GM18951 (cell line): ENCODE data around the gene SNX1.

Experiments used
- POLR2A ChIP-seq: IDR thresholded peaks from 4 replicates; pipeline ENCODE4 v1.6.1; 2011; ENCODE audit warnings: mild to moderate bottlenecking; ENCODE audit not compliant: insufficient read length, insufficient read depth; ENCODE audit errors: extremely low read depth
- in situ Hi-C: fragments of 300-500 bp; cut with MboI; formaldehyde crosslinking; loops from one replicate; pipeline ENCODE4 v1.12.0; 2022; ENCODE audit warnings: low sequenced_read_pairs, mixed read lengths, inconsistent platforms; ENCODE audit not compliant: unreplicated experiment

SNX1 gene

GRCh38 chr15:64095795-64096667 is at the start of gene SNX1:
TSS of gene SNX1 (plus strand) at chr15:64095982. CDS start at chr15:64096014, 32 bp downstream.
- TF ChIP-seq POLR2A: peak; percentile 88
- in situ Hi-C loops: no loop called here

GRCh38 chr15:64046421-64047153 is 49.2 kb upstream of the SNX1 start, which contains the start of gene DAPK2:
TSS of gene DAPK2 (minus strand) at chr15:64046485. CDS start at chr15:64040261, 6,224 bp downstream.
- in situ Hi-C loops: no loop called here
- TF ChIP-seq POLR2A: no peak

GRCh38 chr15:64048781-64049460 is 46.9 kb upstream of the SNX1 start:
- no peak for TF ChIP-seq POLR2A
- in situ Hi-C loops: no loop called here

GRCh38 chr15:64050281-64051092 is 45.3 kb upstream of the SNX1 start:
- TF ChIP-seq POLR2A: no peak
- in situ Hi-C loops: loop anchor here (25.0 kb wide), 3 partner anchors 313 to 763 kb away; partner anchors contain the start of gene APH1B

- no peak for TF ChIP-seq POLR2A
- in situ Hi-C loops: loop anchor here (25.0 kb wide), 3 partner anchors 314 to 764 kb away; partner anchors contain the start of gene APH1B
These were observed 44.7 kb upstream of the SNX1 start for GRCh38 chr15:64051093-64051402.

GRCh38 chr15:64051407-64052259 is 44.1 kb upstream of the SNX1 start:
- in situ Hi-C loops: loop anchor here (25.0 kb wide), 3 partner anchors 314 to 764 kb away; partner anchors contain the start of gene APH1B
- TF ChIP-seq POLR2A: no peak

- in situ Hi-C loops: loop anchor here (25.0 kb wide), 3 partner anchors 316 to 766 kb away; partner anchors contain the start of gene APH1B
- no peak for TF ChIP-seq POLR2A
These were observed 42.8 kb upstream of the SNX1 start for GRCh38 chr15:64052925-64053491.

GRCh38 chr15:64053674-64054073 is 42.1 kb upstream of the SNX1 start:
- in situ Hi-C loops: loop anchor here (25.0 kb wide), 3 partner anchors 316 to 766 kb away; partner anchors contain the start of gene APH1B

- TF ChIP-seq POLR2A: no peak
- in situ Hi-C loops: loop anchor here (25.0 kb wide), 3 partner anchors 321 to 771 kb away; partner anchors contain the start of gene APH1B
These were observed 37.5 kb upstream of the SNX1 start for GRCh38 chr15:64058279-64058678.

- in situ Hi-C loops: loop anchor here (25.0 kb wide), 3 partner anchors 322 to 772 kb away; partner anchors contain the start of gene APH1B
These were observed 36.7 kb upstream of the SNX1 start for GRCh38 chr15:64059104-64059503.

GRCh38 chr15:64060716-64061115 is 35.1 kb upstream of the SNX1 start:
- in situ Hi-C loops: loop anchor here (10.0 to 25.0 kb wide), 4 partner anchors 323 to 773 kb away; partner anchors contain the start of gene APH1B
- TF ChIP-seq POLR2A: no peak
